Activated T-cell treated with anti-CD3 and anti-CD28 coated beads, Interleukin-2, amount 50 U/mL, for 24 hours (primary cell): ENCODE measurements around the gene BRSK2.

Experiments
- DNase-seq: peaks from one replicate; pipeline ENCODE4 v3.0.0-alpha.2; 2020
- H3K27ac Mint-ChIP-seq: 2 replicates; pipeline ENCODE4 v1.8.0; 2020; ENCODE audit warnings: mild to moderate bottlenecking, mixed read lengths
- H3K27me3 Mint-ChIP-seq: 2 replicates; pipeline ENCODE4 v1.8.0; 2020; ENCODE audit warnings: mixed read lengths
- H3K36me3 Mint-ChIP-seq: 2 replicates; pipeline ENCODE4 v1.8.0; 2020; ENCODE audit warnings: low read depth, mixed read lengths
- H3K4me1 Mint-ChIP-seq: 2 replicates; pipeline ENCODE4 v1.8.0; 2020; ENCODE audit warnings: low read depth, mixed read lengths
- H3K4me3 Mint-ChIP-seq: 2 replicates; pipeline ENCODE4 v1.8.0; 2020; ENCODE audit warnings: mild to moderate bottlenecking, moderate library complexity, mixed read lengths
- H3K9me3 Mint-ChIP-seq: 2 replicates; pipeline ENCODE4 v1.8.0; 2020; ENCODE audit warnings: mixed read lengths

BRSK2 gene

GRCh38 chr11:1479006-1479677 is 89.4 kb downstream of the BRSK2 start:
- Mint-ChIP-seq H3K36me3 (peaks cover 60% of the 10 kb centered on the region), H3K27ac (no peak overlapping the region), H3K4me3 (no peak overlapping the region), H3K27me3 (no peaks in the 10 kb centered on the region), H3K4me1 (no peaks in the 10 kb centered on the region), H3K9me3 (no peaks in the 10 kb centered on the region)
- no peak for DNase-seq

- H3K27me3 Mint-ChIP-seq: no peaks in the 10 kb centered on the region
- peaks cover 55% of the 10 kb centered on the region for H3K36me3 Mint-ChIP-seq
- H3K27ac Mint-ChIP-seq: no peak overlapping the region
- no peaks in the 10 kb centered on the region for H3K4me1 Mint-ChIP-seq
- no peaks in the 10 kb centered on the region for H3K9me3 Mint-ChIP-seq
- no peak overlapping the region for H3K4me3 Mint-ChIP-seq
- no peak for DNase-seq
Measured at GRCh38 chr11:1479678-1480118, 90.0 kb downstream of the BRSK2 start.

- H3K9me3 Mint-ChIP-seq: no peaks in the 10 kb centered on the region
- no peak overlapping the region for H3K4me3 Mint-ChIP-seq
- H3K27me3 Mint-ChIP-seq: no peaks in the 10 kb centered on the region
- H3K27ac Mint-ChIP-seq: no peak overlapping the region
- DNase-seq: no peak
- H3K36me3 Mint-ChIP-seq: peaks cover 52% of the 10 kb centered on the region
- peaks cover 2% of the 10 kb centered on the region for H3K4me1 Mint-ChIP-seq
Measured at GRCh38 chr11:1480191-1480554, 90.4 kb downstream of the BRSK2 start.

GRCh38 chr11:1480555-1481482 is 91.1 kb downstream of the BRSK2 start:
- no peaks in the 10 kb centered on the region for H3K27me3 Mint-ChIP-seq
- peaks cover 49% of the 10 kb centered on the region for H3K36me3 Mint-ChIP-seq
- H3K9me3 Mint-ChIP-seq: no peaks in the 10 kb centered on the region
- no peak overlapping the region for H3K27ac Mint-ChIP-seq
- H3K4me1 Mint-ChIP-seq: peaks cover 8% of the 10 kb centered on the region
- no peak overlapping the region for H3K4me3 Mint-ChIP-seq
- DNase-seq: no peak

GRCh38 chr11:1481483-1481825 is 91.7 kb downstream of the BRSK2 start:
- H3K4me1 Mint-ChIP-seq: peaks cover 13% of the 10 kb centered on the region
- no peak overlapping the region for H3K27ac Mint-ChIP-seq
- no peaks in the 10 kb centered on the region for H3K27me3 Mint-ChIP-seq
- no peak overlapping the region for H3K4me3 Mint-ChIP-seq
- peaks cover 42% of the 10 kb centered on the region for H3K36me3 Mint-ChIP-seq
- no peaks in the 10 kb centered on the region for H3K9me3 Mint-ChIP-seq
- DNase-seq: no peak

GRCh38 chr11:1481861-1482441 is 92.2 kb downstream of the BRSK2 start:
- Mint-ChIP-seq H3K27me3 (no peaks in the 10 kb centered on the region), H3K4me1 (peaks cover 13% of the 10 kb centered on the region), H3K27ac (no peak overlapping the region), H3K9me3 (no peaks in the 10 kb centered on the region), H3K4me3 (no peak overlapping the region), H3K36me3 (peaks cover 37% of the 10 kb centered on the region)
- DNase-seq: no peak

- no peak for DNase-seq
- Mint-ChIP-seq H3K4me3 (no peak overlapping the region), H3K9me3 (no peaks in the 10 kb centered on the region), H3K27me3 (no peaks in the 10 kb centered on the region), H3K4me1 (peaks cover 19% of the 10 kb centered on the region), H3K27ac (no peak overlapping the region), H3K36me3 (peaks cover 29% of the 10 kb centered on the region)
Measured at GRCh38 chr11:1482581-1483444, 93.1 kb downstream of the BRSK2 start.

- H3K4me3 Mint-ChIP-seq: no peak overlapping the region
- peaks cover 25% of the 10 kb centered on the region for H3K4me1 Mint-ChIP-seq
- peaks cover 23% of the 10 kb centered on the region for H3K36me3 Mint-ChIP-seq
- H3K27me3 Mint-ChIP-seq: no peaks in the 10 kb centered on the region
- H3K27ac Mint-ChIP-seq: peak overlapping the region; percentile 65
- H3K9me3 Mint-ChIP-seq: no peaks in the 10 kb centered on the region
- DNase-seq: no peak
Measured at GRCh38 chr11:1483445-1483961, 93.8 kb downstream of the BRSK2 start.

- Mint-ChIP-seq H3K27me3 (no peaks in the 10 kb centered on the region), H3K36me3 (peaks cover 16% of the 10 kb centered on the region), H3K4me1 (peaks cover 30% of the 10 kb centered on the region), H3K9me3 (no peaks in the 10 kb centered on the region), H3K27ac (no peak overlapping the region), H3K4me3 (no peak overlapping the region)
- no peak for DNase-seq
Measured at GRCh38 chr11:1484061-1484671, 94.4 kb downstream of the BRSK2 start.

- no peaks in the 10 kb centered on the region for H3K27me3 Mint-ChIP-seq
- no peaks in the 10 kb centered on the region for H3K9me3 Mint-ChIP-seq
- peak overlapping the region; percentile 18 for H3K27ac Mint-ChIP-seq
- DNase-seq: no peak
- H3K4me3 Mint-ChIP-seq: no peak overlapping the region
- H3K36me3 Mint-ChIP-seq: peaks cover 10% of the 10 kb centered on the region
- peaks cover 36% of the 10 kb centered on the region for H3K4me1 Mint-ChIP-seq
Measured at GRCh38 chr11:1484695-1485503, 95.2 kb downstream of the BRSK2 start.

GRCh38 chr11:1485504-1485885 is 95.8 kb downstream of the BRSK2 start:
- peaks cover 36% of the 10 kb centered on the region for H3K4me1 Mint-ChIP-seq
- no peak for DNase-seq
- H3K4me3 Mint-ChIP-seq: no peak overlapping the region
- H3K36me3 Mint-ChIP-seq: peaks cover 5% of the 10 kb centered on the region
- no peaks in the 10 kb centered on the region for H3K27me3 Mint-ChIP-seq
- peak overlapping the region; percentile 76 for H3K27ac Mint-ChIP-seq
- no peaks in the 10 kb centered on the region for H3K9me3 Mint-ChIP-seq

- H3K4me3 Mint-ChIP-seq: no peak within 1 kb of the TSS
- H3K27ac Mint-ChIP-seq: peak within 1 kb of the TSS; percentile 76
- H3K36me3 Mint-ChIP-seq: peaks cover 5% of the 10 kb centered on the region
- H3K4me1 Mint-ChIP-seq: peaks cover 36% of the 10 kb centered on the region
- DNase-seq: no peak
- H3K9me3 Mint-ChIP-seq: no peaks in the 10 kb centered on the region
- H3K27me3 Mint-ChIP-seq: no peaks in the 10 kb centered on the region
Measured at GRCh38 chr11:1486054-1486825, 96.5 kb downstream of the BRSK2 start, which contains the start of gene MOB2. MOB2 (minus strand) TSS chr11:1486779; CDS start chr11:1486556, 223 bp downstream.
